Retinal pigment epithelial cell (primary cell): ENCODE data around the gene ADGRL3.
"Not testable (repeated sequence)": the region's sequence is repeated elsewhere in the genome, so short reads cannot be mapped to it uniquely, and the experiment has no call there.

Source experiments
- DNase-seq: peaks from one replicate; pipeline ENCODE4 v3.0.0-alpha.2; 2010; ENCODE audit warnings: low read depth
- H3K4me3 ChIP-seq: 2 replicates; pipeline ENCODE4 v1.5.1; 2011; ENCODE audit warnings: mild to moderate bottlenecking, low read length, control low read depth, moderate library complexity
- TF ChIP-seq, protein P1 (sequence below): conservative IDR thresholded peaks from 2 replicates; pipeline ENCODE4 v1.5.1; 2011; ENCODE audit warnings: low read depth, low read length, control low read depth, inconsistent platforms

Gene ADGRL3

DNA sequence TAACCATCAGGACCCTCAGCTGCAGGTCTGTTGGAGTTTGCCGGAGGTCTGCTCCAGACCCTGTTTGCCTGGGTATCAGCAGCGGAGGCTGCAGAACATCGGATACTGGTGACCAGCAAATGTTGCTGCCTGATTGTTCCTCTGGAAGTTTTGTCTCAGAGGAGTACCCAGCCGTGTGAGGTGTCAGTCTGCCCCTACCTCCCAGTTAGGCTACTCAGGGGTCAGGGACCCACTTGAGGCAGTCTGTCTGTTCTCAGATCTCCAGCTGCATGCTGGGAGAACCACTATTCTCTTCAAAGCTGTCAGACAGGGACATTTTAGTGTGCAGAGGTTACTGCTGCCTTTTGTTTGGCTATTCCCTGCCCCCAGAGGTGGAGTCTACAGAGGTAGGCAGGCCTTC, 559.8 kb downstream of the ADGRL3 start:
- not testable (repeated sequence) for H3K4me3 ChIP-seq, DNase-seq

DNA sequence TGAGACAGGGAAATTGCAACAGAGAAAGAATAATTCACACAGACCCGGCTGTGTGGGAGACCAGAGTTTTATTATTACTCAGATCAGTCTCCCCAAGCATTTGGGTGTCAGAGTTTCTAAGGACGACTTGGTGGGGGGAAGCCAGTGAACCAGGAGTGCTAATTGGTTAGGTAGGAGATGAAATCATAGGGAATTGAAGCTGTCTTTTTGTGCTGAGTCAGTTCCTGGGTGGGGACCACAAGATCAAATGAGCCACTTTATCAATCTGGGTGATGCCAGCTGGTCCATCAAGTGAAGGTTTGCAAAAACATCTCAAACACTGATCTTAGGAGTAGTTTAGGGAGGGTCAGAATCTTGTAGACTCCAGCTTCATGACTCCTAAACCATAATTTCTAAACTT, 560.7 kb downstream of the ADGRL3 start:
- DNase-seq = no peak
- TF ChIP-seq, protein P1, sequence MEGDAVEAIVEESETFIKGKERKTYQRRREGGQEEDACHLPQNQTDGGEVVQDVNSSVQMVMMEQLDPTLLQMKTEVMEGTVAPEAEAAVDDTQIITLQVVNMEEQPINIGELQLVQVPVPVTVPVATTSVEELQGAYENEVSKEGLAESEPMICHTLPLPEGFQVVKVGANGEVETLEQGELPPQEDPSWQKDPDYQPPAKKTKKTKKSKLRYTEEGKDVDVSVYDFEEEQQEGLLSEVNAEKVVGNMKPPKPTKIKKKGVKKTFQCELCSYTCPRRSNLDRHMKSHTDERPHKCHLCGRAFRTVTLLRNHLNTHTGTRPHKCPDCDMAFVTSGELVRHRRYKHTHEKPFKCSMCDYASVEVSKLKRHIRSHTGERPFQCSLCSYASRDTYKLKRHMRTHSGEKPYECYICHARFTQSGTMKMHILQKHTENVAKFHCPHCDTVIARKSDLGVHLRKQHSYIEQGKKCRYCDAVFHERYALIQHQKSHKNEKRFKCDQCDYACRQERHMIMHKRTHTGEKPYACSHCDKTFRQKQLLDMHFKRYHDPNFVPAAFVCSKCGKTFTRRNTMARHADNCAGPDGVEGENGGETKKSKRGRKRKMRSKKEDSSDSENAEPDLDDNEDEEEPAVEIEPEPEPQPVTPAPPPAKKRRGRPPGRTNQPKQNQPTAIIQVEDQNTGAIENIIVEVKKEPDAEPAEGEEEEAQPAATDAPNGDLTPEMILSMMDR = no peak
- H3K4me3 ChIP-seq = no peak overlapping the region

DNA sequence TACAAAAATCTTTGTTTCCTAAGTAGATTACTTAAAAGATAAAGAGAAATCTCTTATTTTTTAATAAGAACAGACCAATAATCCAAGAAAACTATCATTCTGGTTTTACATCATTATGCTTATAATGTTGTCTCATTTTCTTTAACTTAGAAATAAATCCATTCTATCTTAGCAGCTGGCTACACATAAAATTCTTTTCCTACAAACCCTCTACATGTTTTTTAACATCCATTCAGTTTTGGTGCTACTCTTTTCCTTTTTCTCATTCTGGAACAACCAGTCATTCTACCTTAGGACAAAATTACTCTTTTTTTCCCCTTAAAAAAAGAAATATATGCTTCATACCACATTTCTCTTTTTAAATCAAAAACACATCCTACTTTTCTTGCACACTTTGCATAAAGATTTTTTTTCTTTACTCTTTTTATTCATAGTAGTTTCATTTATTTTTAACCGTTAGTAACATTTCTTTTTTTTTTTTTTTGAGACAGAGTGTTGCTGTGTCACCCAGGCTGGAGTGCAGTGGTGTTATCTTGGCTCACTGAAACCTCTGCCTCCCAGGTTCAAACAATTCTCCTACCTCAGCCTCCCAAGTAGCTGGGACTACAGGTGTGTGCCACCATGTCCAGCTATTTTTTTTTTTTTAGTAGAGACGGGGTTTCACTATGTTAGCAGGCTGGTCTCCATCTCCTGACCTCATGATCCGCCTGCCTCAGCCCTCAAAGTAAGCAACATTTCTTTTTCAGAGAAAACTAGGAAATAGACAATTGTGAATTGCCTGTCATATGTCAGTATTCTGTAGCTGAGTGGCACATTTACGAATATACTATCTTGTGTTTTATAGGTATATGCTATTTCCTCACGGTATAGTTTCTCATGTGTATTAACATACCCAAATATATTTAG, 562.8 kb downstream of the ADGRL3 start:
- no peak for DNase-seq
- TF ChIP-seq, protein P1 = no peak
- H3K4me3 ChIP-seq = no peak overlapping the region

DNA sequence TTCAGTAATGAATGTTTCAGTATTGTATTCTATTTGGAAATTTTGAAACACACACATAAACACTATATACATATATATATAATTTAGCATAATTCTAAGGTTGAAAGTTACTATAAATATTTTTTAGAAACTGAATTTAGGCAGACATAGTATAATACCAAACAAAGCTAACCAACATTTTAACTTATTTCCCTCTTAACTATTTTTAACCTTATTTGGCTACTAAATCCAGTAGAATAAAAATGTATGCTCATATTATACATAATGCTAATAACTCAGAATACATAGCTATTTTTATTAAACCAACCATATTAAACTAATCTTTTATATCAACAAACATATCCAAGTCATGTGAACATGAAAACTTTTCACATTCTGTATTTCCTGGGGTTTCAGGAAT, 563.6 kb downstream of the ADGRL3 start:
- TF ChIP-seq, protein P1 = no peak
- H3K4me3 ChIP-seq = no peak overlapping the region
- DNase-seq = no peak

DNA sequence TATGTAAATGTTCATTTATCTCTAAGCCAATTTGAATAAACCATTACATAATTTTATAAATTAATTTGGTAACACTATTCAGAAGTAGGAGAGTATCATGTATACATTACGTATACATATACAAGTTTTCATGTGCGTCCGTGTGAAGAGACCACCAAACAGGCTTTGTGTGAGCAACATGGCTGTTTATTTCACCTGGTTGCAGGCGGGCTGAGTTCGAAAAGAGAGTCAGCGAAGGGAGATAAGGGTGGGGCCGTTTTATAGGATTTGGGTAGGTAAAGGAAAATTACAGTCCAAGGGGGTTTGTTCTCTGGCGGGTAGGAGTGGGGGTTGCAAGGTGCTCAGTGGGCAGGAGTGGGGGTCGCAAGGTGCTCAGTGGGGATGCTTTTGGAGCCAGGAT, 564.0 kb downstream of the ADGRL3 start:
- DNase-seq, H3K4me3 ChIP-seq: not testable (repeated sequence)

DNA sequence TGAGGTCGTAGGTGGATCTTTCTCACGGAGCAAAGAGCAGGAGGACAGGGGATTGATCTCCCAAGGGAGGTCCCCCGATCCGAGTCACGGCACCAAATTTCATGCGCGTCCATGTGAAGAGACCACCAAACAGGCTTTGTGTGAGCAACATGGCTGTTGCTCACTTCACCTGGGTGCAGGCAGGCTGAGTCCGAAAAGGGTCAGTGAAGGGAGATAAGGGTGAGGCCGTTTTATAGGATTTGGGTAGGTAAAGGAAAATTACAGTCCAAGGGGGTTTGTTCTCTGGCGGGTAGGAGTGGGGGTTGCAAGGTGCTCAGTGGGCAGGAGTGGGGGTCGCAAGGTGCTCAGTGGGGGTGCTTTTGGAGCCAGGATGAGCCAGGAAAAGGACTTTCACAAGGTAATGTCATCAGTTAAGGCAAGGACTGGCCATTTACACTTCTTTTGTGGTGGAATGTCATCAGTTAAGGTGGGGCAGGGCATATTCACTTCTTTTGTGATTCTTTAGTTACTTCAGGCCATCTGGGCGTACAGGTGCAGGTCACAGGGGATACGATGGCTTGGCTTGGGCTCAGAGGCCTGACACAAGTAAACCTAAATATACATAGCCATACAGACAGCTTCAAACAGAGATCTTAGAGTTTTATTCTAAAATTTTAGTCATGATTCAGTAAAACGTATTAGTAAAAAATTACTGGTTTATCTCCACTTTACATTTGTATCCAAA, 569.5 kb downstream of the ADGRL3 start:
- H3K4me3 ChIP-seq, DNase-seq: not testable (repeated sequence)

DNA sequence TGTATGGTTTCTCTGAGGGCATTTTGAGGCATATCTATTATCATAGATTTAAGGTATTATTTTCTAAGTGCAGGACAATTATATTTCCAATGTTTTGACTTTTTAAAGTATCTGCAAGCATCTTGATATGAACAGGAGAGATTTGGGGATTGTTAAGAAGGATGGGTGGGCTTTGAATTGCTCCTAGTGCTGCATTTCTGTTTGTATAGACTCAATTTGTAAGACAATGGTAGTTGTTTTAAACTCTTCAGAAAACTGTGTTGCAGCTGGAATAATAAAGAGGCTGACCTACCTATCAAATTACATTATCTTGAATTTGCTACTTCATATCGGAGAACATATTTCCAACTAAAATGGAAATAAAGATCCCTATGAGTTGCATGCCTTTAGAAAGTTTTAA, 570.3 kb downstream of the ADGRL3 start:
- H3K4me3 ChIP-seq = no peak overlapping the region
- TF ChIP-seq, protein P1 = no peak

DNA sequence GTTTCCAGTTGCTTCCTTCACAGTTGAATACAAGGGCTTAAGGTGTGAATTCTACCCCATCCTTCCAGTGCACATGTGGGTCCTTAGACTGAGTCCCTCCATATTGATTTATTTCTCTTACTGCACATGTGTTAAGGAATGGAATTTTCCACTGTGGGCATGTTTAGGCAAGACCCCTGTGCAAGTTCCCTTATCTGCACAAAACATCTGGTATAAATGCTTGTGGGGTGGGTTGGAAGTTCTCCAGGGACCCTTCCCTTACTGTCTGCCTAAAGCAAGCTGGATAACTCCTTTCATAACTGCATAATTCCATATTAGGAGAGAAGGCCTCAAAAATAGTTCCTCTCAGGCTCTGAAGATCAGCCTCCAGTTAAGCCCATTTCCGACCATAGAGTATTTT, 570.9 kb downstream of the ADGRL3 start:
- TF ChIP-seq, protein P1 = no peak
- H3K4me3 ChIP-seq = no peak overlapping the region
- DNase-seq = no peak

More for the DNA sequence above, 570.3 kb downstream of the ADGRL3 start:
- no peak for DNase-seq
